ENCODE data around the gene PTPN20.
"Not testable (repeated sequence)": the region's sequence is repeated elsewhere in the genome, so short reads cannot be mapped to it uniquely, and the experiment has no call there.

Gene PTPN20

DNA sequence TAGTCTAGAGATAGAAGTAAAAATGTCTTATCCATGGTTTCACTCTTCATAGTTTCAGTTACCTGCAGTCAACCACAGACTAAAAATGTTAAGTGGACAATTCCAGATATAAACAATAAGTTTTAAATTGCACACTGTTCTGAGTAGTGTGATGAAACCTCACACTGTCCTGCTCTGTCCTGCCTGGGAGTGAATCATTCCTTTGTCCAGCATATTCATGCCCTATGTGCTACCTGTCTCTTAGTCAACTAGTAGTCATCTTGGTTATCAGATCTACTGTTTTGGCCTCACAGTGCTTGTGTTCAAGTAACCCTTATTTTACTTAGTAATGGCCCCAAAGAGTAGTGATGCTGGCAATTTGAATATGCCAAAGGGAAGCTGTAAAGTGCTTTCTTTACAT is 49.5 kb downstream of the PTPN20 start:
- not testable (repeated sequence) for DNase-seq (ENCODE audit: low read depth)

GRCh38 chr10:46963356-46963755 is 52.1 kb downstream of the PTPN20 start:
- DNase-seq (ENCODE audit: low read depth): not testable (repeated sequence)

DNA sequence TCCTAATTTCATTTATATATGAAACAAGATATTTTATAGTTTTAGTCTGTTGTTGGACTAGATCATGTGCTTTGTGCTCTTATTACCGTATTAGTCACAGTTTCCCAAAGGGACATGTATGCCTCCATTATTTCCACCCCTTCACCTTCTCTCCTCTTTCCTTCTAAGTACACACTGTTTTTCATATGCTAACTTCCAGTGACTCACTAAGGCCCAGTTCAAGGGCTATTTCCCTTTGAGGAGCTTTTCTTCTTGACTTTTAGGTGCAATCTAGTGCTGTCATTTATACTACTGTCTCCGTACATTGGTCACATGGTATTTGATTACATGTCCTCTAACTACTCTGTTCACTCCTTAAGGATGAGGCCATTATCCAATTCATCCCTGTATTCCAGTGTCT is 55.8 kb downstream of the PTPN20 start:
- DNase-seq (ENCODE audit: low read depth): not testable (repeated sequence)

GRCh38 chr10:46980223-46980622 is 69.0 kb downstream of the PTPN20 start:
- DNase-seq (ENCODE audit: low read depth): not testable (repeated sequence)

DNA sequence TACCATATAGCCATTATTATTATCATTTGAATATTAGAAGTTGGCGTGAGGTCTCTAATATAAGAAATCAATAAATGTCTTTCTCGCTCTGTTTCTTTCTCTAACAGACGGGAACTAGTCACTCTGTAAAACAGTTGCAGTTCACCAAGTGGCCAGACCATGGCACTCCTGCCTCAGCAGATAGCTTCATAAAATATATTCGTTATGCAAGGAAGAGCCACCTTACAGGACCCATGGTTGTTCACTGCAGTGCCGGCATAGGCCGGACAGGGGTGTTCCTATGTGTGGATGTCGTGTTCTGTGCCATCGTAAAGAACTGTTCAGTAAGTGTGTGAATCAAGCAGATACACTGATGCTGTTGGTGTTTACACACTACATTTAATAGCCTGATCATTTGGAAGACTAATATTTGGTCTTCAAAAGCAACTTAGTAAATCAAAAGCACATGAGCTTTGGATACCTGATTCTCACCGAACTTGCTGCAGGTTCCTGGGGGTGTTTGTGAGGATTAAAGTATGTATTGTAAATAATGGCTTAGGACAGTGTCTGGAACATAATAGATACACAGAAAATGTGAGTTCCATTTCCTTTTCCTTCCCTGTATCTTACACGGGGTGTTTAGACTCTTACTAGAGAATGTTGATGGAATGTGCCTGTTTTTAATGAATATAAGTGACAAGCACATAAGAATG is 76.2 kb downstream of the PTPN20 start:
- DNase-seq (ENCODE audit: low read depth): not testable (repeated sequence)

DNA sequence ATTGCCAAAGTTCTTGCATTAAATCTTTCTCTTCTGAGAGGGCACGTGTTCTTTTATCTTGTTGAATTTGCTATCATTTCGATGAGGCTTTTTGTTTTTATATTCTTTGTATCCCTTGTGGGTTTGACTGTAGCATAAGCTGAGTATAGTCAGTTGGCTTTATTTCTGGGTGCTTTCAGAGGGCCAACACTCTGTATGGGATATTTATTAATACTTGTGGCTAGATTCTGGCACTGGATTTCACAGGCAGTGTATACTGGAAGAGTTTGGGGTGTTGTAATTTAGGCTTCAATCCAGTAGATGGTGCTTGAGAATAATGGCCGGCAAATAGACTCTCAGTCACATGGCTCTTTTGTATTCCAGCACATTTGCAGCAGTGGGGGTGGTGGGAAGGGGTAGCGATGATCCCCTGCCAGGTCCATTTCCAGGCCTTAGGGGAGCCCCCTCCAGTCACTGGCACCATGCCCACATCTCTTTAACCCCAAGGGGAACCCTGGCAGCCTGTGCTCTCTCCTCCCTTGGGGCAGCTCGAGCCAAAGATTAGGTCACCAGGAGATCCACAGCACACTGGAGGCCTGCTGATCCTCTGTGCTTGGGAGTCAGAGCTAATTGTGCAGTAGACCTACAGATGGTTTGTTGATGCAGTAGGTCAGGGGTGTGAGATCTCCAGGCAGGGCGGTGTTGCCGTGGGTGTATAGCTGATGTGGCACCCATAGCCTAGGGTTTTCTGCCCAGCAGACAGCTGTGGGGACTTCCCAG is 81.8 kb downstream of the PTPN20 start:
- DNase-seq (ENCODE audit: low read depth): no peak

DNA sequence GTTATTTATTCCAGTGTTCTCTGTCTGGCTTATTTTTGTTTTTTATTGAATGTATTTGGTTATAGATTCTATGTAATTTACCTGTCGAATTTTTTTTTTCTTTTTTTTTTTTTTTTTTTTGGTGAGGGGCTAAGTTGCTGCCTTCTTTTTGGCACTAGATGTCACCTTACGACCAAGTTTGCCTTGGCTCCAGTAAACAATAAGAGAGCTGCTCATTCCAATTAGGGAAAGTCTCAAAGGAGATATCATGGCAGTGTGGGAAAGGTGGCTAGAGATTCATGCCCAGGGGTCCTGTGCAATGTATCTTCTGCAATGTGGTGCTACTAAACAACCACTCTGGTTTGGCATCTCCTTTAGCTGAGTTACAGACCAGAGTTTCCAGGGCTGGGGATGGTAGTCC is 84.0 kb downstream of the PTPN20 start:
- no peak for DNase-seq (ENCODE audit: low read depth)

DNA sequence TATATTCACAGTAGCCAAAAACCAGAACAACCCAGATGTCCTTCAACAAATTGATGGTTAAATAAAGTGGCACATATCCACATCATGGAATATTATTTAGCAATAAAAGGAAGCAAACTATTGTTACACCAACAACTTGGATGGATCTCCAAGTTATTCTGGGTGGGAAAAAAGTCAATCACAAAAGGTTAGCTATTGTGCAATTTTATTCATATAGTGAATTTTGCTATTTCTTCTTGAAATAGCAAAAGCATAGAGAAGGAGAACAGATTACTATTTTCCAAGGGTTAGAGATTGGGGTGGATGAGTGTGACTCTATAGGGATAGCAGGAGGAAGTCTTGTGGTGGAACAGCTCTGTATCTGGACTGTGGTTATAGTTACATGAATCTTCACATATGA is 87.0 kb downstream of the PTPN20 start:
- DNase-seq (ENCODE audit: low read depth): no peak

DNA sequence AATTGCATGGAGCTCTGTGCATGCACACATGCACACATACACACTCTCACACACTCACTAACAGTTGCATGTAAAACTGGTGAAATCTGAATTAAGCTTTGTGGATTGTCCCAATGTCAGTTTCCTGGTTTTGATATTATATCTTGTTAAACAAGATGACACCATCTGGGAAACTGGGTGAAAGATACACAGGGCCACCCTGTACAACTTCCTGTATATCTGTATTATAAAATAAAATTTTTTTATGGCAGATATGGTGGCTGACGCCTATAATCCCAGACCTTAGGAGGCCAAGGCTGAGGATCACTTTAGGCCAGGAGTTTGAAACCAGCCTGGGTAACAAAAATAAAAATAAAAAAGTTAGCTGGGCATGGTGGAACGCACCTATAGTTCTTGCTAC is 87.4 kb downstream of the PTPN20 start:
- DNase-seq (ENCODE audit: low read depth): no peak

GRCh38 chr10:46999217-46999616 is 88.0 kb downstream of the PTPN20 start:
- DNase-seq (ENCODE audit: low read depth): no peak

- DNase-seq (ENCODE audit: low read depth): no peak
Measured at GRCh38 chr10:47008769-47009168, 97.5 kb downstream of the PTPN20 start.

DNA sequence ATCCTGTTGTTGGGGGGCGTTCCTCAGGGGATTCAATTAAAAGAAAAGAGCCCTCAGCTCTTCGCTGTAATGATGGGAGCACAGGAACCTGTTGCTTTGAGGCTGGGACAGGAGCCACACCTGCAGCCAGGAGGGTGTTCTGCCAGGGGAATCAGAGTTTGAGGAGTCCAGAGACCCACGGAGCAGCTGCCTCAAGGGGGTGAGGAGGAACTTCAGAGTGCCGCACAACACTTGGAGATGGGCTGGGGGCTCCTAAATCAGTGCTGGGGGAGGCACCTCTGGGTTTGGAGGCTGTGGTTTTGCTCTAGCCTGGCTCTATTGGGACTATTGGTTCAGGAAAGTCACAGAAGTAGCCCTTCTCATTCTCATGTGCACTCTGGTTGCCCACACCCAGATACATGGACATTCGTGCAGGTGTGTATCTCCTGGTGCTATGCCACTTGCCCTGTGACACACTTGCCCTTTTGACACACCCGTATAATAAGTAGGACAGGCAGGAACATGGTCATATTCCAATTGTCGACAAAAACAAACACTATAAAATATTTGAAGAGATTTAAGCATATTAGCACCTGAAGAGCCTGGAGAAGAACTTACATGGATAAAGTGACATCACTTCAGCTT is 98.1 kb downstream of the PTPN20 start:
- no peak for DNase-seq (ENCODE audit: low read depth)

DNA sequence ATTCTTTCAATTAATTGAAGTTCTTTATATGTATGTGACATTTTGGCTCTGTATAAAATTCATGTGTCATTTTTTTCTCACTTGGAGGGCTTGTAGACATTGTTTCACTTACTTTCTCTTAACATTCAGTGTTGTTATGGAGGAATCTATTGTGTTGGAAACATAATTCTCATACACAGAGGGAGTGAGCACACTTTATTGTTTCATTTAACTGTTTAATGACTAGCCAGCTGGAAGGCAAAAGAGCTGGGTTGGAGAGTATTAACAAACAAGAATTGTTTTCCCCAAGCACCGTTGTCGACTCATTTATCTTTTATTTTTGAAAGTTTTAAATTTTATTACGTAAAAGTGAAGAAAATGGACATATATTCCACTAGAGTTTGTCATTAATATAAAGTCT is 98.8 kb downstream of the PTPN20 start:
- DNase-seq (ENCODE audit: low read depth): no peak

GRCh38 chr10:47012214-47012613 is 101.0 kb downstream of the PTPN20 start:
- no peak for DNase-seq (ENCODE audit: low read depth)

- no peak for DNase-seq (ENCODE audit: low read depth)
Measured at GRCh38 chr10:47013507-47014154, 102.4 kb downstream of the PTPN20 start.

DNA sequence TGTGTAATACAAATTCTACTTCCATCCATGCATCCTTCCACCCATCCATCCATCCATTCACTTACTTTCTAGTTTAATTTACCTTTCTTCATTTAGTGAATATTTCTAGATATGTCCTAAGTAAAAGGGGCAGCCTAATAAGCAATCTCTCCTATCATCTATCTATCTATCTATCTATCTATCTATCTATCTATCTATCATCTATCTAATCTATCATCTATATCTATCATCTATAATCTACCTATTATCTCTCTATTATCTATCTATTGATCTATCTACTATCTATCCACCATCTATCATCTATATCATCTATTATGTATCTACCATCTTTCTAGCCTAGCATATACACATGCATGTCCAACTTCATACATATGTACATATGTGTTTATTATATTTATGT is 104.2 kb downstream of the PTPN20 start:
- no peak for DNase-seq (ENCODE audit: low read depth)

DNA sequence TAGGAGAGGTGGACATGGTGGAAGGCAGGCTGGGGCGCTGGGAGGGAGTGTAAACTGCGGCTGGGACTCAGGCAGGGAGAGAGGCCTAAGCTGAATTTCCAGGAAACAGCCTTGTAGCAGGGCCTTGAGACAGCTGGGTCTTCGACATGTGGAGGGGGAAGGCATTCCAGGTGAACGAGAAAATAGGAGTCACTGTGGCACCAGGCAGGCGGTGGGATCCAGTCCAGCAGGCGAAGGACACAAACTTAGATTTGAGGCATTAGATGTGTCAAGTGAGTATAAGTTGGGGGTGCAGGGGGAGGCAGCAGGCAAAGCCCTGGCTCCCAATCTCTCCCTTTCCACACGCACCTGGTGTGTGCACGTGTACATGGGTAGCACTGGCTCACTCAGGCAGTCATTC is 105.3 kb downstream of the PTPN20 start:
- DNase-seq (ENCODE audit: low read depth): no peak

GRCh38 chr10:47018026-47018735 is 107.0 kb downstream of the PTPN20 start:
- no peak for DNase-seq (ENCODE audit: low read depth)

DNA sequence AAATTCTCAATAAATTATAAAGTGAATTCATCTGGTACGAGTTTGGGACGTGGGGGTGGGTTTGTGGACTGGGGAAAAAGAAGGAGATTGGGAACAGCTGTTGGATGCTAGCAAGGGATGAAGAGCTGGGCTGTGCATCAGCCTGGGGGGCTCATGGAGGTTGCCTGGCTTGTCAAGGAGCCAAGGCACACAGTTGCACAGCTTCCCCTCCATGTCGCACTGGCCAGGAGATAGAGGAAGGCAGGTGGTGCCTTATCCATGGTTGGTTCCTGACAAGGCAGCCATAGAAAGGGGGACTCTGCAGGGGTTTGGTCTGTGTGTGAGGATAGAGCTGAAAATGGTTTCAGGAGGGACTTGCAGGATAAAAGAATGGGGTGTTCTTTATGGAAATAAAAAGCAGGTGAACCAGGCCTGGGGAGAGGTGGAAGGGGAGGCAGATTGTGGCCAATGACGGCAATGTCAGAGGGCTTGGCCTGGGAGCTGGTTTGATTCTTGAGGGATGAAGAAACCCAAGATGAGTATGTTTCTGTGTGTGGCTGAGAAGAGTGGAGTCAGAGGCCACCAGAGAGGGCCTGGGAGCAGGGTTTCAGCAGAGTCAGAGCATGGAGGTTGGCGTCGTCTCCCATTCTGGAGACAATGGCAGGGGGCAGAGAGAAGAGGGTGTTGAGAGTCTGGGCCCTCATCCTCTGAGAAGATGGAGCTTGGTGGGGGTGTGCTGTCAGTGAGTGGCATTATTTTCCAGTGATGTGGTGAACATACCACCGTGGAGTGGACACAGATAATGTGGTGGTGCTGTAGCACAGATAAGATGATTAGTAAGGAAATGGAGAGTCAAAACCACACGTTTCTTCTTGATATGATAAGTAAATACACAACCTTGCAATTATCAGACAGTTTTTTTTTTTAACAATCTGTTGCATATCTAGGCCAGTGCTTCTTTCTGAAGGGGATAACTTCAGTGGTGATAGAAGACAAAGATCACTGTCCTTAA is 108.2 kb downstream of the PTPN20 start:
- no peak for DNase-seq (ENCODE audit: low read depth)

- no peak for DNase-seq (ENCODE audit: low read depth)
Measured at GRCh38 chr10:47020471-47020870, 109.2 kb downstream of the PTPN20 start.

- DNase-seq (ENCODE audit: low read depth): no peak
Measured at GRCh38 chr10:47021850-47022249, 110.6 kb downstream of the PTPN20 start.

Measured in stimulated activated CD8-positive, alpha-beta memory T cell treated with anti-CD3 and anti-CD28 coated beads, Interleukin-12 subunit alpha, Interleukin-12 subunit beta, amount 100 ng/mL, for 4 hours (primary cell).